ENCODE results near the gene IRAK1. TPM values are rescaled to one million over a fixed set of nuclear protein-coding genes. Genes with fewer than 3 reads are reported as not detected.

The IRAK1 gene
- total and polyA plus RNA-seq, 10 of the 15 experiments (the other 5 are each of a cell fraction or from before 2014, with no cell fraction given) = 4.2 to 136 (median 39.5) TPM

DNA sequence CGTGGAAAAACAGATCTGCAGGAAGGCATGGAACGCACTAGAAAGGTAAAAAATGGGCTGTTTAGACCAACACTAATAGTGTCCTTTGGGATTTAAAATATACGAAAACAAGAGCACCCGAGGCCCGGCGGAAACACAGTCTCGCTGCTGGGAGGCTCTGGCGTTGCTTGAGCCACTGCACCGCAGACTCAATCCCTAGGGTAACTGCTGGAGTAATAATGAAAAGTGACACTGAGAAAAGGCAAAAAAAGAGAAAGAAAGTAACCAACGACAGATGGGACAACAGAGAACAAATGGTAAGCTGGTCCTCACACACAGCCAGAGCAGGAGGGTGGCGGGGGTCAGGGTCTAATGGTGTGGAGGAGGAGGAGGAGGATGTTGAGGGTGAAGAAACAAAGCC lies 15.4 kb downstream of the IRAK1 start:
- intact Hi-C loops (cut with micrococcal nuclease; ENCODE audit: unreplicated experiment) = loop anchor here (1.0 kb wide), 1 partner anchor 20 kb away; no protein-coding TSS in a partner anchor
- SMC1A ChIA-PET (ENCODE audit: uncharacterized antibody, unreplicated experiment) = interaction anchor here (0.8 to 4.0 kb wide), 5 partner anchors 8 to 31 kb away, joined by 3 to 27 read pairs (median 3); no protein-coding TSS in a partner anchor
- H3K9ac ChIP-seq (ENCODE audit: control insufficient read depth, insufficient read depth, low read length) = no peak overlapping the region
- no peak overlapping the region for H3K4me3 ChIP-seq
- FAIRE-seq (no peak), ATAC-seq (peak; percentile 50), DNase-seq (ENCODE audit: low read depth, low spot score) (no peak)
- POLR2A ChIA-PET = interaction anchor here (0.6 to 2.5 kb wide), 9 partner anchors 16 to 497 kb away, joined by 3 to 10 read pairs (median 5); partner anchors contain the start of gene ARHGAP4
- H2AFZ ChIP-seq (ENCODE audit: control insufficient read depth, low read depth, low read length) = no peak overlapping the region
- peak overlapping the region; percentile 62 for H3K27ac ChIP-seq (ENCODE audit: control insufficient read depth, insufficient read depth)
- CTCF ChIA-PET = interaction anchor here (0.8 to 2.8 kb wide), 4 partner anchors 9 to 31 kb away, joined by 3 to 14 read pairs (median 3); partner anchors contain the start of gene TMEM187
- no peaks in the 10 kb centered on the region for H3K27me3 ChIP-seq (replicated peaks in 1 of 2; ENCODE audit: control insufficient read depth in 2 of 2, insufficient read depth in 2 of 2, low read length in 1 of 2)
- no peaks in the 10 kb centered on the region for H3K36me3 ChIP-seq (ENCODE audit: control insufficient read depth in 2 of 2, insufficient read depth in 2 of 2, low read length in 1 of 2)
- peak overlapping the region; percentile 54 for H3K4me2 ChIP-seq (ENCODE audit: control insufficient read depth, insufficient read depth)
- BruUV-seq (replicated peaks) = no TSS peak
- H3K4me1 ChIP-seq (ENCODE audit: control insufficient read depth, insufficient read depth, low read length) = peaks cover 20% of the 10 kb centered on the region
- 6% methylated on average over 11 of the region's 11 CpGs for WGBS (ENCODE audit: insufficient coverage, insufficient replicate concordance, low lambda C conversion rate, missing lambda C conversion rate)
- H4K20me1 ChIP-seq (ENCODE audit: control insufficient read depth, insufficient read depth) = no peaks in the 10 kb centered on the region
- H3K9me3 ChIP-seq (replicated peaks; ENCODE audit: control insufficient read depth, insufficient read depth, low read length) = no peaks in the 10 kb centered on the region
- RAD21 ChIA-PET (ENCODE audit: unreplicated experiment) = interaction anchor here (0.9 to 2.2 kb wide), 6 partner anchors 18 to 36 kb away, joined by 3 to 11 read pairs (median 6); partner anchors contain the start of genes HCFC1 and TMEM187
- in situ Hi-C loops (cut with MboI) = no loop called here
- H3K79me2 ChIP-seq (ENCODE audit: control insufficient read depth, insufficient read depth, low read length) = no peaks in the 10 kb centered on the region
- TF ChIP-seq IKZF1 (conservative IDR thresholded peaks at IDR 0.05) (peak; percentile 50; the same call in 1 of the 2 replicates), IRF3 (IDR thresholded peaks at IDR 0.05) (no peak), POLR2A (IDR thresholded peaks at IDR 0.05; ENCODE audit: low read depth, low read length) (0 out of 2 replicates have a peak, but pooled peaks have one; percentile 11), BACH1 (IDR thresholded peaks at IDR 0.05; ENCODE audit: borderline replicate concordance) (no peak), SPI1 (IDR thresholded peaks at IDR 0.05; ENCODE audit: borderline replicate concordance, insufficient read depth, low read depth, low read length) (no peak), REST (IDR thresholded peaks at IDR 0.05; ENCODE audit: low read depth, low read length) (no peak), PKNOX1 (IDR thresholded peaks at IDR 0.05) (0 out of 2 replicates have a peak, but pooled peaks have one; percentile 8), PML (IDR thresholded peaks at IDR 0.05; ENCODE audit: low read length) (no peak), BHLHE40 (IDR thresholded peaks at IDR 0.05; ENCODE audit: borderline replicate concordance in 1 of 2, low read depth in 2 of 2, low read length in 1 of 2) (no peak)
- TF ChIP-seq, protein P1, sequence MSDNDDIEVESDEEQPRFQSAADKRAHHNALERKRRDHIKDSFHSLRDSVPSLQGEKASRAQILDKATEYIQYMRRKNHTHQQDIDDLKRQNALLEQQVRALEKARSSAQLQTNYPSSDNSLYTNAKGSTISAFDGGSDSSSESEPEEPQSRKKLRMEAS (IDR thresholded peaks at IDR 0.05; ENCODE audit: low read depth, low read length) = no peak
- TF ChIP-seq, protein P2, sequence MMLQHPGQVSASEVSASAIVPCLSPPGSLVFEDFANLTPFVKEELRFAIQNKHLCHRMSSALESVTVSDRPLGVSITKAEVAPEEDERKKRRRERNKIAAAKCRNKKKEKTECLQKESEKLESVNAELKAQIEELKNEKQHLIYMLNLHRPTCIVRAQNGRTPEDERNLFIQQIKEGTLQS (IDR thresholded peaks at IDR 0.05; ENCODE audit: borderline replicate concordance, extremely low read depth, low read depth, low read length) = no peak
